Natural killer cell (primary cell): ENCODE results near the gene IDE. TPM values are rescaled to one million over a fixed set of nuclear protein-coding genes. Genes with fewer than 3 reads are reported as not detected.

Experiments
- ATAC-seq, 3 donors: fragments of 150-1000 bp in 2 of 3; fragments of 200-7000 bp in 1 of 3; cut with Tn5 transposase; 1 replicate in 1 of 3; 2 replicates in 2 of 3; pipeline ENCODE4 v1.10.0; 2021; ENCODE audit warnings: mild to moderate bottlenecking in 2 of 3, moderate library complexity in 2 of 3
- DNase-seq, 2 donors: peaks; one replicate each; pipeline versions ENCODE4 v3.0.0 to v3.0.0-alpha.2; 2013 to 2021; ENCODE audit warnings: mixed read lengths in 1 of 2
- H3K27ac ChIP-seq: one replicate; pipeline ENCODE4 v1.5.1; 2013; ENCODE audit warnings: mild to moderate bottlenecking, low read length
- H3K27me3 ChIP-seq: one replicate; pipeline ENCODE4 v1.6.1; 2013; ENCODE audit warnings: low read length; ENCODE audit not compliant: control insufficient read depth, insufficient read depth
- H3K36me3 ChIP-seq: one replicate; pipeline ENCODE4 v1.6.1; 2013; ENCODE audit warnings: low read length; ENCODE audit not compliant: control insufficient read depth, insufficient read depth
- H3K4me1 ChIP-seq: one replicate; pipeline ENCODE4 v1.6.1; 2013; ENCODE audit warnings: low read length; ENCODE audit not compliant: control insufficient read depth, insufficient read depth
- H3K4me3 ChIP-seq: one replicate; pipeline ENCODE4 v1.5.1; 2013; ENCODE audit warnings: low read length
- H3K9me3 ChIP-seq: one replicate; pipeline ENCODE4 v1.6.1; 2013; ENCODE audit warnings: low read length; ENCODE audit not compliant: control insufficient read depth, insufficient read depth
- H3K27ac Mint-ChIP-seq, 2 donors: one replicate each; pipeline ENCODE4 v1.8.0; 2022; ENCODE audit warnings: mild to moderate bottlenecking in 2 of 2, mixed read lengths in 2 of 2, moderate library complexity in 1 of 2
- H3K27me3 Mint-ChIP-seq, 2 donors: one replicate each; pipeline ENCODE4 v1.8.0; 2022; ENCODE audit warnings: low read depth in 2 of 2, mixed read lengths in 2 of 2
- H3K36me3 Mint-ChIP-seq: one replicate; pipeline ENCODE4 v1.8.0; 2022; ENCODE audit warnings: mixed read lengths
- H3K4me1 Mint-ChIP-seq, 2 donors: one replicate each; pipeline ENCODE4 v1.8.0; 2022; ENCODE audit warnings: mixed read lengths in 2 of 2
- H3K4me3 Mint-ChIP-seq: one replicate; pipeline ENCODE4 v1.8.0; 2022; ENCODE audit warnings: mild to moderate bottlenecking, moderate library complexity, mixed read lengths
- H3K9me3 Mint-ChIP-seq, 2 donors: one replicate each; pipeline ENCODE4 v1.8.0; 2022; ENCODE audit warnings: mixed read lengths in 2 of 2
- WGBS: methylation state at CpG from one replicate; pipeline ENCODE4 v1.1.7; 2013; ENCODE audit warnings: missing lambda C conversion rate; ENCODE audit not compliant: insufficient coverage; 5-methylcytosine and 5-hydroxymethylcytosine counted together
- intact Hi-C: fragments of 100-400 bp; cut with micrococcal nuclease; formaldehyde crosslinking; loops from one replicate; pipeline ENCODE4 v1.14.2; 2022
- total RNA-seq, 4 donors: library from RNA; stranded (reverse); fragments of 120-200 nt in 1 of 4; gene quantifications; one replicate each; pipeline versions ENCODE4 v1.2.3 to v1.2.4, GENCODE V29; 2013 to 2022
- TF ChIP-seq, protein P1 (sequence below): fragments of 200-600 bp; IDR thresholded peaks from one replicate; pipeline ENCODE4 v1.8.0; 2022; ENCODE audit warnings: antibody characterized with exemption

IDE gene
- total RNA-seq, 3 donors from 2014 or later (not counting 1 experiment from before 2014, with no cell fraction given) = 18.2 to 23.5 (median 21.8) TPM

DNA sequence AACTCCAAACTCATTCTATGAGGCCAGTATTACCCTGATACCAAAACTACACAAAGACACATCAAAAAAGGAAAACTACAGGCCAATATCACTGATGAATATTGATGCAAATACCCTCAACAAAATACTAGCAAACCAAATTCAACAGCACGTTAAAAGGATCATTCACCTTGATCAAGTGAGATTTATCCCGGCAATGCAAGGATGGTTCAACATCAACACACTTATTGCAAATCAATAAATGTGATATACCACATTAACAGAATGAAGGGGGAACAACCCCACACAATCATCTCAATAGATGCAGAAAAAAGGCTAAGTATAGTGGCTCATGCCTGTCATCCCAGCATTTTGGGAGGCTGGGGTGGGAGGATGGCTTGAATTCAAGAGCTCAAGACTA, 19.9 kb downstream of the IDE start:
- H3K4me1 Mint-ChIP-seq = no peaks in the 10 kb centered on the region
- 93% methylated on average over 2 of the region's 2 CpGs for WGBS
- peaks cover 0 to 5% of the 10 kb centered on the region in 2 donors for H3K9me3 Mint-ChIP-seq
- Histone ChIP-seq H3K27me3 (no peaks in the 10 kb centered on the region), H3K4me3 (no peak overlapping the region), H3K36me3 (peaks cover 8% of the 10 kb centered on the region), H3K9me3 (peaks cover 4% of the 10 kb centered on the region), H3K27ac (no peak overlapping the region), H3K4me1 (no peaks in the 10 kb centered on the region)
- H3K27me3 Mint-ChIP-seq = no peaks in the 10 kb centered on the region
- DNase-seq (no peak), ATAC-seq (no peak)
- H3K36me3 Mint-ChIP-seq = peaks cover 12% of the 10 kb centered on the region
- TF ChIP-seq, protein P1, sequence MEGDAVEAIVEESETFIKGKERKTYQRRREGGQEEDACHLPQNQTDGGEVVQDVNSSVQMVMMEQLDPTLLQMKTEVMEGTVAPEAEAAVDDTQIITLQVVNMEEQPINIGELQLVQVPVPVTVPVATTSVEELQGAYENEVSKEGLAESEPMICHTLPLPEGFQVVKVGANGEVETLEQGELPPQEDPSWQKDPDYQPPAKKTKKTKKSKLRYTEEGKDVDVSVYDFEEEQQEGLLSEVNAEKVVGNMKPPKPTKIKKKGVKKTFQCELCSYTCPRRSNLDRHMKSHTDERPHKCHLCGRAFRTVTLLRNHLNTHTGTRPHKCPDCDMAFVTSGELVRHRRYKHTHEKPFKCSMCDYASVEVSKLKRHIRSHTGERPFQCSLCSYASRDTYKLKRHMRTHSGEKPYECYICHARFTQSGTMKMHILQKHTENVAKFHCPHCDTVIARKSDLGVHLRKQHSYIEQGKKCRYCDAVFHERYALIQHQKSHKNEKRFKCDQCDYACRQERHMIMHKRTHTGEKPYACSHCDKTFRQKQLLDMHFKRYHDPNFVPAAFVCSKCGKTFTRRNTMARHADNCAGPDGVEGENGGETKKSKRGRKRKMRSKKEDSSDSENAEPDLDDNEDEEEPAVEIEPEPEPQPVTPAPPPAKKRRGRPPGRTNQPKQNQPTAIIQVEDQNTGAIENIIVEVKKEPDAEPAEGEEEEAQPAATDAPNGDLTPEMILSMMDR = no peak
- no peak overlapping the region for H3K4me3 Mint-ChIP-seq
- intact Hi-C loops = no loop called here
- H3K27ac Mint-ChIP-seq = no peak overlapping the region

DNA sequence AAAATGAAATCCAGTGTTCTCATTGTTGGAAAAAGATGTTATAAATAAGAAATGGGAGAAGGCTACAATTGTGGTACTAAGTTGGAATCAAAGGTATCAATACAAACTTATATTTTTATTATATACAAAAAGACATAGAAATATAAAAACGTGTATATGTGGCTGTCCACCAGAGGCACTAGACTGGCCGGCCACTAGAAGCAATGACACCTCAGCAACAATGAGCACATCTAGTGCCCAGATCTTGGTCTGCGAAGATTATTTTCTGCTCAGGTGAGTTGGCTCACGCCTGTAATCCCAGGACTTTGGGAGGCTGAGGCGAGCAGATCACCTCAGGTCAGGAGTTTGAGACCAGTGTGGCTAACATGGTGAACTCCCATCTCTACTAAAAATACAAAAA, 21.6 kb downstream of the IDE start:
- no peaks in the 10 kb centered on the region for H3K4me1 Mint-ChIP-seq
- H3K36me3 ChIP-seq = peaks cover 8% of the 10 kb centered on the region
- no peaks in the 10 kb centered on the region for H3K27me3 ChIP-seq
- WGBS = 94% methylated on average over 5 of the region's 5 CpGs
- no peaks in the 10 kb centered on the region for H3K4me1 ChIP-seq
- TF ChIP-seq, protein P1 = no peak
- DNase-seq (no peak), ATAC-seq (no peak)
- H3K27ac ChIP-seq = no peak overlapping the region
- H3K27ac Mint-ChIP-seq = no peak overlapping the region
- peaks cover 0 to 5% of the 10 kb centered on the region in 2 donors for H3K9me3 Mint-ChIP-seq
- peaks cover 11% of the 10 kb centered on the region for H3K36me3 Mint-ChIP-seq
- no peak overlapping the region for H3K4me3 ChIP-seq
- H3K27me3 Mint-ChIP-seq = no peaks in the 10 kb centered on the region
- H3K4me3 Mint-ChIP-seq = no peak overlapping the region
- intact Hi-C loops = no loop called here
- peaks cover 4% of the 10 kb centered on the region for H3K9me3 ChIP-seq

- Mint-ChIP-seq H3K27ac (no peak overlapping the region), H3K27me3 (no peaks in the 10 kb centered on the region)
- intact Hi-C loops = no loop called here
These were observed 23.0 kb downstream of the IDE start for GRCh38 chr10:92550924-92551323.

GRCh38 chr10:92547676-92548075, 26.2 kb downstream of the IDE start:
- Mint-ChIP-seq H3K4me3 (no peak overlapping the region), H3K27me3 (no peaks in the 10 kb centered on the region), H3K9me3 (no peaks in the 10 kb centered on the region), H3K36me3 (no peaks in the 10 kb centered on the region), H3K4me1 (peaks cover 14 to 19% of the 10 kb centered on the region in 2 donors), H3K27ac (no peak overlapping the region)
- Histone ChIP-seq H3K27me3 (no peaks in the 10 kb centered on the region), H3K9me3 (no peaks in the 10 kb centered on the region), H3K4me1 (peaks cover 3% of the 10 kb centered on the region), H3K36me3 (peaks cover 2% of the 10 kb centered on the region), H3K27ac (no peak overlapping the region), H3K4me3 (no peak overlapping the region)
- ATAC-seq (no peak), DNase-seq (no peak)
- TF ChIP-seq, protein P1 = no peak
- intact Hi-C loops = no loop called here
- 95% methylated on average over 4 of the region's 4 CpGs for WGBS

More at GRCh38 chr10:92550924-92551323, 23.0 kb downstream of the IDE start:
- WGBS = 71% methylated on average over 2 of the region's 2 CpGs
- Histone ChIP-seq H3K27ac (no peak overlapping the region), H3K9me3 (peaks cover 4% of the 10 kb centered on the region), H3K4me1 (no peaks in the 10 kb centered on the region), H3K4me3 (no peak overlapping the region), H3K36me3 (peaks cover 8% of the 10 kb centered on the region), H3K27me3 (no peaks in the 10 kb centered on the region)
- no peaks in the 10 kb centered on the region for H3K4me1 Mint-ChIP-seq
- no peak overlapping the region for H3K4me3 Mint-ChIP-seq
- no peak for ATAC-seq
- TF ChIP-seq, protein P1 = no peak
- DNase-seq = no peak
- H3K9me3 Mint-ChIP-seq = peaks cover 0 to 5% of the 10 kb centered on the region in 2 donors
- H3K36me3 Mint-ChIP-seq = peaks cover 11% of the 10 kb centered on the region
